Peyer's patch (tissue), 4 donors: ENCODE measurements around the gene PTPN18. TPM values are rescaled to one million over a fixed set of nuclear protein-coding genes. Genes with fewer than 3 reads are reported as not detected.

ENCODE experiments used
- DNase-seq, 3 donors: peaks; one replicate each; pipeline ENCODE4 v3.0.0-alpha.2; 2017 to 2019
- H3K27ac ChIP-seq, 4 donors: fragments of 200-600 bp; sonication (generic); one replicate each; pipeline ENCODE4 v1.5.1; 2016 to 2019
- H3K27me3 ChIP-seq, 2 donors: fragments of 200-600 bp; sonication (generic); one replicate each; pipeline ENCODE4 v1.5.1; 2019
- H3K36me3 ChIP-seq, 3 donors: fragments of 200-600 bp; sonication (generic); one replicate each; pipeline ENCODE4 v1.5.1; 2016 to 2019
- H3K4me1 ChIP-seq, 4 donors: fragments of 200-600 bp; sonication (generic); one replicate each; pipeline ENCODE4 v1.5.1; 2016 to 2019
- H3K4me3 ChIP-seq, 4 donors: fragments of 200-600 bp; sonication (generic); 1 replicate in 3 of 4; 2 replicates in 1 of 4; pipeline ENCODE4 v1.5.1; 2016 to 2019; ENCODE audit warnings: mild to moderate bottlenecking in 1 of 4
- H3K9me3 ChIP-seq, 4 donors: fragments of 200-600 bp; sonication (generic); one replicate each; pipeline ENCODE4 v1.5.1; 2016 to 2019; ENCODE audit warnings: mild to moderate bottlenecking in 1 of 4
- POLR2A ChIP-seq, 2 donors: fragments of 450-650 bp; IDR thresholded peaks; one replicate each; pipeline ENCODE4 v1.5.1; 2017; ENCODE audit warnings: antibody characterized with exemption in 2 of 2, mild to moderate bottlenecking in 2 of 2, moderate library complexity in 2 of 2
- total RNA-seq, 4 donors: library from RNA; depleted of rRNA; stranded (reverse); fragments of >200 nt; gene quantifications; one replicate each; pipeline ENCODE4 v1.1.0, GENCODE V29; 2016
- TF ChIP-seq, protein P1 (sequence below), 6 experiments: fragments of 450-650 bp in 4 of 6; fragments of 200-600 bp in 2 of 6; sonication (generic) in 1 of 6; IDR thresholded peaks; one replicate each; pipeline ENCODE4 v1.5.1; 2017 to 2019; ENCODE audit warnings: antibody characterized with exemption in 6 of 6, mild to moderate bottlenecking in 3 of 6, moderate library complexity in 1 of 6

The PTPN18 gene
- total RNA-seq, 4 donors from 2014 or later, result 137 to 208 (median 169) TPM

DNA sequence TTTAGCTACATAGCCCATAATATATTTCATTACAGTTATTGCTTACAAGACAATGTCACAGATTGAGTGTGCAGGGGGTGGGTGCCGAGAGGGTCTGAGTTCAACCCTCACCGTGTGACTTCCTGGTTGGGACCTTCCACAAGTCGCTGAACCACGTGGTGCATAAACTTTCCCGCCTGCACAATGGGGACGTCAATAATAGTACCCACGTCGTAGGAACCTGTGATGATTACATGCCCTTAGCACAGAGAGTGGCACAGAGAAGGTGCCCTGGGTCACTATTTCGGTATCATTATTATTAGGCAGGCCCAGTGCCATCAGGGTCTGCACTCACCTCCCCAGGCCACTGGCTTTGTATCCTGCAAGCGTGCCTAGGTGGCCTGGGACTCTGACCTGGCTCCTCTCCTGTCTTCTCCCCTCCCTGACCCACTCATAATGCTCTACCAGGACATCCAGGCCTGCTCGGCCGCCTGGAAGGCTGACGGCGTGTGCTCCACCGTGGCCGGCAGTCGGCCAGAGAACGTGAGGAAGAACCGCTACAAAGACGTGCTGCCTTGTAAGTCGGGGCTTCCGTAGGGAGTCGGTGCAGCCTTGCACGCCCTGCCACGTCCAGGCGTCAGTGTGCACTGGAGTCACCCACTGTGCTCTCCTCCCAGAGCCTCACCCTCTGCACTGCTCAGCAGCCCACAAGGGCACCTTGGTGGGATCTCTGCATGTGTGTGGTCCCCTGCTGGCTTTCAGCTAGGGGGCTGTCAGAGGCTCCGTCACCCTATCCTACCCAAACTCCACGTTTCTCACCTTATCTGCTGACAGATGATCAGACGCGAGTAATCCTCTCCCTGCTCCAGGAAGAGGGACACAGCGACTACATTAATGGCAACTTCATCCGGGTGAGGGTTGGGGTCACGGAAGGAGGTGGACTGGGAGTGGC lies 2.8 kb downstream of the PTPN18 start:
- H3K4me3 ChIP-seq, result no peak overlapping the region
- TF ChIP-seq POLR2A (IDR thresholded peaks at IDR 0.05), result no peak
- TF ChIP-seq, protein P1, sequence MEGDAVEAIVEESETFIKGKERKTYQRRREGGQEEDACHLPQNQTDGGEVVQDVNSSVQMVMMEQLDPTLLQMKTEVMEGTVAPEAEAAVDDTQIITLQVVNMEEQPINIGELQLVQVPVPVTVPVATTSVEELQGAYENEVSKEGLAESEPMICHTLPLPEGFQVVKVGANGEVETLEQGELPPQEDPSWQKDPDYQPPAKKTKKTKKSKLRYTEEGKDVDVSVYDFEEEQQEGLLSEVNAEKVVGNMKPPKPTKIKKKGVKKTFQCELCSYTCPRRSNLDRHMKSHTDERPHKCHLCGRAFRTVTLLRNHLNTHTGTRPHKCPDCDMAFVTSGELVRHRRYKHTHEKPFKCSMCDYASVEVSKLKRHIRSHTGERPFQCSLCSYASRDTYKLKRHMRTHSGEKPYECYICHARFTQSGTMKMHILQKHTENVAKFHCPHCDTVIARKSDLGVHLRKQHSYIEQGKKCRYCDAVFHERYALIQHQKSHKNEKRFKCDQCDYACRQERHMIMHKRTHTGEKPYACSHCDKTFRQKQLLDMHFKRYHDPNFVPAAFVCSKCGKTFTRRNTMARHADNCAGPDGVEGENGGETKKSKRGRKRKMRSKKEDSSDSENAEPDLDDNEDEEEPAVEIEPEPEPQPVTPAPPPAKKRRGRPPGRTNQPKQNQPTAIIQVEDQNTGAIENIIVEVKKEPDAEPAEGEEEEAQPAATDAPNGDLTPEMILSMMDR (IDR thresholded peaks at IDR 0.05), result no peak
- no peaks in the 10 kb centered on the region for H3K9me3 ChIP-seq
- no peaks in the 10 kb centered on the region for H3K27me3 ChIP-seq
- H3K27ac ChIP-seq, result no peak overlapping the region
- DNase-seq, result no peak
- peaks cover 0 to 19% (median 9%) of the 10 kb centered on the region in 4 donors for H3K4me1 ChIP-seq
- H3K36me3 ChIP-seq, result no peaks in the 10 kb centered on the region

DNA sequence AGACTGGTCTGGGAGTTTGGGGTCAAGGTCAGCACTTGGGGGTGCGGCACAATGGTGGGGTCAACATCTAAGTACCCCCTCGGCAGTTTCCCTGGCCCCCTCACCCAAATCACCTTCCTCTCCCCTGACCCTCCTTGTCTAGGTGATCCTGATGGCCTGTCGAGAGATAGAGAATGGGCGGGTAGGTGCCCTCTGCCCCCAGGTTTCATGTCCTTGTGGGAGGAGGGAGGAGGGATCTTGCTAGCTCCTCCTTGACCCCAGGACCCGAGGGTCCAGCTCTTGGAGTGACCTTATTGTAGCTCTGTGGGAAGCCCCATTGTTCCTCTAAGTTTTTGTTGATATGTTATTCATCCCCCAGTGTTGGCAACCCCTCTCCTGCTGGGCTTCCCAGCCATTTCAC lies 3.6 kb downstream of the PTPN18 start:
- Histone ChIP-seq H3K4me1 (peaks cover 0 to 15% (median 8%) of the 10 kb centered on the region in 4 donors), H3K27me3 (no peaks in the 10 kb centered on the region), H3K27ac (no peak overlapping the region), H3K36me3 (no peaks in the 10 kb centered on the region), H3K9me3 (no peaks in the 10 kb centered on the region), H3K4me3 (no peak overlapping the region)
- DNase-seq, result no peak
- TF ChIP-seq, protein P1 (IDR thresholded peaks at IDR 0.05), result no peak
- TF ChIP-seq POLR2A (IDR thresholded peaks at IDR 0.05), result no peak

DNA sequence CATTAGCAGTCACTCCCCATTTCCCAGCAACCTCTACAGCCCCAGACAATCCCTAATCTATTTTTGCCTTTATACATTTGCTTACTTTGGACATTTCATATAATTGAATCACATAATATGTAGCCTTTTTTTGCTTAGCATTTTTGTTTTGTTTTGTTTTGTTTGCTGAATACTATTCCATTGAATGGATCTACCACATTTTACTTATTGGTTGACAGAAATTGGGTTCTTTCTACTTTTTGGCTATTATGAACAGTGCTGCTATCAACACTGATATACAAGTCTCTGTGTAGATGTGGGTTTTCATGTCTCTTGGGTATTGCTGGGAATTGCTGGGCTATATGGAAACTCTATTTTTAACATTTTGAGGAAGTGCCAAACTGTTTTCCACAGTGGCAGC lies 7.6 kb downstream of the PTPN18 start:
- Histone ChIP-seq H3K36me3 (no peaks in the 10 kb centered on the region), H3K27me3 (no peaks in the 10 kb centered on the region), H3K4me3 (no peak overlapping the region), H3K4me1 (no peaks in the 10 kb centered on the region), H3K27ac (no peak overlapping the region), H3K9me3 (no peaks in the 10 kb centered on the region)
- TF ChIP-seq POLR2A (IDR thresholded peaks at IDR 0.05), result no peak
- TF ChIP-seq, protein P1 (IDR thresholded peaks at IDR 0.05), result no peak
- no peak for DNase-seq

DNA sequence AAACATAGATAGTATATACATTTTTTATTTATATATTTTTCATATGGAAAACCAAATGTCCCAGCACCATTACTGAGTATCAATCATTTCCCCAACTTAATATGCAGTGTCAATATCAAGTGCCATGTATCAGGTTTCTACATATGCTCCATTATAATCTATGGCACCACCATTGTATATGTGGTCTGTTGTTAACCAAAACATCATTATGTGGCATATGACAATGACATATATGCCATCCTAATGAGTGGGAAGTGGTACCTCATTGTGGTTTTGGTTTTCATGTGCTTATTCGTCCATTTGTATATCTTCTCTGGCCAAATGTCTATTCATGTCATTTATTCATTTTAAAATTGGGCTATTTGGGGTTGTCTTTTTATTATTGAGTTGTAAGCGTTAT lies 9.2 kb downstream of the PTPN18 start:
- Histone ChIP-seq H3K36me3 (no peaks in the 10 kb centered on the region), H3K4me3 (no peak overlapping the region), H3K4me1 (peaks cover 0 to 4% (median 1%) of the 10 kb centered on the region in 4 donors), H3K27ac (no peak overlapping the region), H3K27me3 (no peaks in the 10 kb centered on the region), H3K9me3 (no peaks in the 10 kb centered on the region)
- DNase-seq, result no peak
- TF ChIP-seq, protein P1 (IDR thresholded peaks at IDR 0.05), result no peak
- no peak for TF ChIP-seq POLR2A (IDR thresholded peaks at IDR 0.05)

DNA sequence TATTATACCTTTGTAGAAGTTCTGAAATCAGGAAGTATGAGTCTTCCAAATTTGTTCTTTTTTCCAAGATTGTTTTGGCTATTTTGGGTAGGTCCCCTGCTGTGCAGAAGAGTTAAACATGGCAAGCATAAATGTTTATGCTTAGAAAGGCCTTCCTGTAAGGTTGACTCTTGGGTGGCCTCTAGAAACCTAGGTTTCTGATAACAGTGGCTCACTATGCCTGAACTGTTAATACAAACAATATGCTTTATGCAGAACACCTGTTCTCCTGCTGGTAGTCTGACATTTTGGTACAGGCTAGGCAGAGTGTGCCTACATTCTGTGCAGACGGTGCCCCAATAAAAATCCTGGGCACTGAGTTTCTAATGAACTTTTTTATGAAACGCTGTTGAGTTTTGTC lies 10.1 kb downstream of the PTPN18 start:
- Histone ChIP-seq H3K9me3 (no peaks in the 10 kb centered on the region), H3K27me3 (no peaks in the 10 kb centered on the region), H3K4me3 (no peak overlapping the region), H3K36me3 (no peaks in the 10 kb centered on the region), H3K4me1 (peaks cover 0 to 11% (median 6%) of the 10 kb centered on the region in 4 donors), H3K27ac (no peak overlapping the region)
- no peak for DNase-seq
- TF ChIP-seq, protein P1 (IDR thresholded peaks at IDR 0.05), result no peak
- no peak for TF ChIP-seq POLR2A (IDR thresholded peaks at IDR 0.05)
